BJ (cell line): Measurements from ENCODE around the gene HOXC10. TPM values are rescaled to one million over a fixed set of nuclear protein-coding genes. Genes with fewer than 3 reads are reported as not detected.

Experiments
- CTCF ChIA-PET: fragments of 350-600 bp; formaldehyde crosslinking; extraction: SDS; loops from one replicate; lab custom pipeline; 2021; ENCODE audit warnings: antibody characterized with exemption, inconsistent platforms; lab: Yijun Ruan, JAX
- POLR2A ChIA-PET: fragments of 300-600 bp; sonication (Branson Sonifier 250); formaldehyde crosslinking; extraction: SDS; loops from one replicate; lab custom pipeline; 2021; ENCODE audit warnings: antibody characterized with exemption; lab: Charles Lee
- DNase-seq: peaks from one replicate; pipeline ENCODE4 v3.0.0-alpha.2; 2011; ENCODE audit warnings: low read depth
- H3K27me3 ChIP-seq: 2 replicates; pipeline ENCODE4 v1.6.0; 2011; ENCODE audit warnings: low read length; ENCODE audit not compliant: control insufficient read depth, insufficient read depth
- H3K36me3 ChIP-seq: 2 replicates; pipeline ENCODE4 v1.5.1; 2011; ENCODE audit warnings: low read length; ENCODE audit not compliant: control insufficient read depth, insufficient read depth
- H3K4me3 ChIP-seq: 2 replicates; pipeline ENCODE4 v1.5.1; 2011; ENCODE audit warnings: low read depth, mild to moderate bottlenecking, control low read depth, low read length
- CTCF ChIP-seq: IDR thresholded peaks from 2 replicates; pipeline ENCODE4 v1.5.1; 2011; ENCODE audit warnings: low read depth, mild to moderate bottlenecking, control low read depth, inconsistent platforms, low read length, moderate library complexity; ENCODE audit not compliant: insufficient read depth
- polyA plus RNA-seq: library from polyadenylated mRNA; depleted of rRNA; stranded (reverse); fragments of >200 nt; gene quantifications from 2 replicates; pipeline ENCODE4 v1.2.3, GENCODE V29; 2011

Gene HOXC10
- polyA plus RNA-seq, 1 experiment = 13.9 TPM

DNA sequence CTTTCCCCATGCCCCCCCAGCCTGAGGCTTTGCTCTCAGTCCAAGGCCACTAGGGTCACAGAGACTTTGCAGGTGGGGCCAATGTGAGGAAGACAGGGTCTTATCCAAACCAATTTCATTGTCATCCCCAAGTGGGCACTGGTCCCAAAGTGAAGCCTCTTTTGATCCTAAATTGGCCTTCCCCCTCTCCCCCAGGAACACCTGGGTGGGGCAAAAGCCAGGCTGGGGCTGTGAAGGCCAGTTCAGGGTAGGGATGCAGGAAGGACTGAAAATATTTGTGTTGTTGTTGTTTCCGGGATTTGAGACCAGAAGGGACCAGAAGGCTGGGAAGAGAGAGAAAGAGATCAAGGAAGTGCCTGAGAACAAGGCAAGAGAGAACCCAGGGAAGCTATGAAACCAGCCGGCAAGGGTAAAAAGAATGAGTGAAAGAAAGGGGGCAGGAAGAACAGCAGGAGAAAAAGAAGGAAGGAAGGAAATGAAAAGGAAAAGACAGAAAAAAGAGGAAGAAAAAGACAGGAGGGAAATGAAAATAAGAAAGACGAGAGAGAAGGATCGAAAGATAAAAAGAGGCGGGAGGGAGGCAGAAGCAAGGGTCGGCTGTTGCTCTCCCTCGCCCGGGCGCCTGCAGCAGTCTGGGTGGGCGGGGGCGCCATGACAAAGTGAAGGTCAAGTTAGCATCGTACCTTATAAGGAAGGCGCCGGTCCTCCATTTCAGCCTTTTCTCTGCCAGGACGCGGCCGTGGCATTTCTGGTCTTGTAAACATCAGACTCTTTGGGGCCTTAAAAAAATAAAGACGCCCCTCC is 19.5 kb upstream of the HOXC10 start:
- no peaks in the 10 kb centered on the region for H3K27me3 ChIP-seq
- CTCF ChIA-PET = interaction anchor here (0.7 to 1.6 kb wide), 4 partner anchors 22 to 227 kb away, joined by 3 to 4 read pairs (median 3); no protein-coding TSS in a partner anchor
- no peak for DNase-seq
- peak overlapping the region; percentile 78 for H3K4me3 ChIP-seq
- no peak for TF ChIP-seq CTCF
- POLR2A ChIA-PET = interaction anchor here (0.6 kb wide), 1 partner anchor 17 kb away, joined by 4 read pairs; no protein-coding TSS in a partner anchor
- no peaks in the 10 kb centered on the region for H3K36me3 ChIP-seq

DNA sequence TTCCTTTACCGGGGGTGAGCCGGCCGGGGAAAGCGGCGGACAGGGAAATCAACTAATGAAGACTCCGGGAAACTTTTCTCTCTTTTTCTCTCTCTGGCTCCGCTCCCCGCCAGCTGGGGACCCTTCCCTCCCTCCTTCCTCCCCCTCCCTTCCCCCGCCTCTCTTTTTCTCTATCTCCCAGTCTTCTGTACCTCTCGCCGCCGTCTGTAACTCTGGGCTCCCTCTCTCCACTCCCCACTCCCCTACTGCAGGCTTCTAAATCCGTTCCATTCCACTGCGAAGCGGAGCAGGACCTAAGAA is 18.9 kb upstream of the HOXC10 start:
- ChIA-PET CTCF (interaction anchor here (0.7 to 1.7 kb wide), 8 partner anchors 27 to 404 kb away, joined by 3 to 6 read pairs (median 4); partner anchors contain the start of gene HOXC13), POLR2A (no interaction called here)
- no peak for DNase-seq
- no peak for TF ChIP-seq CTCF
- no peaks in the 10 kb centered on the region for H3K36me3 ChIP-seq
- H3K27me3 ChIP-seq = no peaks in the 10 kb centered on the region
- H3K4me3 ChIP-seq = peak overlapping the region; percentile 78

GRCh38 chr12:53966385-53967133 is 18.4 kb upstream of the HOXC10 start:
- TF ChIP-seq CTCF = no peak
- no peak for DNase-seq
- H3K4me3 ChIP-seq = peak overlapping the region; percentile 78
- ChIA-PET CTCF (interaction anchor here (0.6 to 1.7 kb wide), 10 partner anchors 19 to 404 kb away, joined by 3 to 6 read pairs (median 4); partner anchors contain the start of genes HOXC10 and HOXC13), POLR2A (interaction anchor here (0.8 kb wide), 1 partner anchor 250 kb away, joined by 3 read pairs; no protein-coding TSS in a partner anchor)
- H3K36me3 ChIP-seq = no peaks in the 10 kb centered on the region
- no peaks in the 10 kb centered on the region for H3K27me3 ChIP-seq

- H3K36me3 ChIP-seq = no peaks in the 10 kb centered on the region
- 0 out of 2 replicates have a peak, but pooled peaks have one; percentile 9 for TF ChIP-seq CTCF
- DNase-seq = no peak
- ChIA-PET POLR2A (no interaction called here), CTCF (interaction anchor here (1.3 to 1.7 kb wide), 4 partner anchors 18 to 222 kb away, joined by 3 to 6 read pairs (median 4); partner anchors contain the start of genes HOXC10 and HOXC13)
- H3K4me3 ChIP-seq = peak overlapping the region; percentile 78
- H3K27me3 ChIP-seq = no peaks in the 10 kb centered on the region
Observed at GRCh38 chr12:53967421-53967925, 17.5 kb upstream of the HOXC10 start.
